ENCODE measurements around the gene CCSER2. TPM values are rescaled to one million over a fixed set of nuclear protein-coding genes. Genes with fewer than 3 reads are reported as not detected.
A peak's percentile ranks its signal among the peaks of the same experiment; 100 is the strongest.

CCSER2 gene
- total and polyA plus RNA-seq, 4 donors, result 9.4 to 83.5 (median 32.5) TPM

DNA sequence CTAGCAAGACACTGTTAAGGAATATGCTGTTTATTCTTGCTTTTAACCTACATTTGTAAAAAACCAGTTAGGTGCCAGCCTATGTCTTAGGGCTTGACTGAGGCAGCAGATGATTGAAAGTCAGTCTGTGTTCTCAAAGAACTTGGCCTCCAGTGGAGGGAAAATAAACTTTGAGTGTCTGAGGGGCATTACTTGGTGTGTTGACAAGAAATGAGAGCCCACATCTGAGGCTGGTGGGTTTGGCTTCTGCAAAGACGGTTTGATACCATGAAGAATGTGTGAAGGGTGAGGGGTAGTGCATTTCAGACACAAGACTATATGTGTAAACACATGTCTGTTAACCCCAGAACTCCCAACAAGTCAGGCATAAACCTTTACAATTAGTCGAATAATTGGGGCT is 28.5 kb downstream of the CCSER2 start:
- Histone ChIP-seq H3K4me3 (no peak overlapping the region), H3K27me3 (ENCODE audit: control insufficient read depth in 3 of 3, insufficient read depth in 3 of 3, low read length in 2 of 3) (no peaks in the 10 kb centered on the region), H3K9me3 (ENCODE audit: control insufficient read depth in 4 of 4, insufficient read depth in 3 of 4, low read length in 3 of 4) (no peaks in the 10 kb centered on the region), H3K27ac (ENCODE audit: low read depth in 1 of 2, low read length in 1 of 2) (no peak overlapping the region), H3K9ac (ENCODE audit: insufficient read depth in 1 of 2, low read length in 2 of 2) (no peak overlapping the region), H3K4me1 (ENCODE audit: control insufficient read depth in 5 of 5, insufficient read depth in 5 of 5, low read length in 5 of 5) (peaks cover 3 to 19% (median 9%) of the 10 kb centered on the region in 5 donors), H3K36me3 (ENCODE audit: control insufficient read depth in 4 of 4, insufficient read depth in 4 of 4, low read length in 4 of 4) (peaks cover 0 to 3% (median 0%) of the 10 kb centered on the region in 4 donors)
- ATAC-seq (ENCODE audit: insufficient read depth, low FRiP score), result no peak
- WGBS, 2 donors, result 84 to 95% methylated on average over 2 of the region's 2 CpGs
- DNase-seq, result no peak
- TF ChIP-seq, protein P1, sequence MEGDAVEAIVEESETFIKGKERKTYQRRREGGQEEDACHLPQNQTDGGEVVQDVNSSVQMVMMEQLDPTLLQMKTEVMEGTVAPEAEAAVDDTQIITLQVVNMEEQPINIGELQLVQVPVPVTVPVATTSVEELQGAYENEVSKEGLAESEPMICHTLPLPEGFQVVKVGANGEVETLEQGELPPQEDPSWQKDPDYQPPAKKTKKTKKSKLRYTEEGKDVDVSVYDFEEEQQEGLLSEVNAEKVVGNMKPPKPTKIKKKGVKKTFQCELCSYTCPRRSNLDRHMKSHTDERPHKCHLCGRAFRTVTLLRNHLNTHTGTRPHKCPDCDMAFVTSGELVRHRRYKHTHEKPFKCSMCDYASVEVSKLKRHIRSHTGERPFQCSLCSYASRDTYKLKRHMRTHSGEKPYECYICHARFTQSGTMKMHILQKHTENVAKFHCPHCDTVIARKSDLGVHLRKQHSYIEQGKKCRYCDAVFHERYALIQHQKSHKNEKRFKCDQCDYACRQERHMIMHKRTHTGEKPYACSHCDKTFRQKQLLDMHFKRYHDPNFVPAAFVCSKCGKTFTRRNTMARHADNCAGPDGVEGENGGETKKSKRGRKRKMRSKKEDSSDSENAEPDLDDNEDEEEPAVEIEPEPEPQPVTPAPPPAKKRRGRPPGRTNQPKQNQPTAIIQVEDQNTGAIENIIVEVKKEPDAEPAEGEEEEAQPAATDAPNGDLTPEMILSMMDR (IDR thresholded peaks at IDR 0.05; ENCODE audit: control extremely low read depth, extremely low read depth), result no peak

DNA sequence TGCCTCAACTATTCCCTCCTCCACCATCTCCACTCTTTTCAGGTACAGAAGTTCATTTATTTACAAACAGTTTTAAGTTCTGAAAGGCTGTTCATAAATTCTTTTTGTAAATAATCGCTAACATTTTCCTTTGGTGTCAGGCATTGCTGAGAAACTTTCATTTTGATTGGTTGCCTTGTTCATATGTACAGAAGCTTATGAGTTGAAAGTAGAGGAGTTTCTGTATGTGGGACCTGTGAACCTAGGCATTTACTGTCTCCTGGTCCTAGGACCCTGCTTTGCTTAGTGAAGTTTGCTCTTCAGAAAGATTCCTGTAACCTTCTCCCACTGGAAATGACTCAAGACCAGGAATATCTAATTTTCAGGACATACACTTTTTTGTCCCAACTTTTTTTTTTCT is 30.4 kb downstream of the CCSER2 start:
- Histone ChIP-seq H3K4me3 (no peak overlapping the region), H3K27ac (ENCODE audit: low read depth in 1 of 2, low read length in 1 of 2) (no peak overlapping the region), H3K9ac (ENCODE audit: insufficient read depth in 1 of 2, low read length in 2 of 2) (no peak overlapping the region), H3K4me1 (ENCODE audit: control insufficient read depth in 5 of 5, insufficient read depth in 5 of 5, low read length in 5 of 5) (peaks cover 2 to 19% (median 9%) of the 10 kb centered on the region in 5 donors), H3K36me3 (ENCODE audit: control insufficient read depth in 4 of 4, insufficient read depth in 4 of 4, low read length in 4 of 4) (peaks cover 0 to 3% (median 0%) of the 10 kb centered on the region in 4 donors), H3K9me3 (ENCODE audit: control insufficient read depth in 4 of 4, insufficient read depth in 3 of 4, low read length in 3 of 4) (no peaks in the 10 kb centered on the region), H3K27me3 (ENCODE audit: control insufficient read depth in 3 of 3, insufficient read depth in 3 of 3, low read length in 2 of 3) (no peaks in the 10 kb centered on the region)
- DNase-seq (no peak), ATAC-seq (ENCODE audit: insufficient read depth, low FRiP score) (no peak)
- WGBS, 2 donors, result 75 to 86% methylated on average over 1 of the region's 1 CpG
- TF ChIP-seq, protein P1 (IDR thresholded peaks at IDR 0.05; ENCODE audit: control extremely low read depth, extremely low read depth), result no peak

DNA sequence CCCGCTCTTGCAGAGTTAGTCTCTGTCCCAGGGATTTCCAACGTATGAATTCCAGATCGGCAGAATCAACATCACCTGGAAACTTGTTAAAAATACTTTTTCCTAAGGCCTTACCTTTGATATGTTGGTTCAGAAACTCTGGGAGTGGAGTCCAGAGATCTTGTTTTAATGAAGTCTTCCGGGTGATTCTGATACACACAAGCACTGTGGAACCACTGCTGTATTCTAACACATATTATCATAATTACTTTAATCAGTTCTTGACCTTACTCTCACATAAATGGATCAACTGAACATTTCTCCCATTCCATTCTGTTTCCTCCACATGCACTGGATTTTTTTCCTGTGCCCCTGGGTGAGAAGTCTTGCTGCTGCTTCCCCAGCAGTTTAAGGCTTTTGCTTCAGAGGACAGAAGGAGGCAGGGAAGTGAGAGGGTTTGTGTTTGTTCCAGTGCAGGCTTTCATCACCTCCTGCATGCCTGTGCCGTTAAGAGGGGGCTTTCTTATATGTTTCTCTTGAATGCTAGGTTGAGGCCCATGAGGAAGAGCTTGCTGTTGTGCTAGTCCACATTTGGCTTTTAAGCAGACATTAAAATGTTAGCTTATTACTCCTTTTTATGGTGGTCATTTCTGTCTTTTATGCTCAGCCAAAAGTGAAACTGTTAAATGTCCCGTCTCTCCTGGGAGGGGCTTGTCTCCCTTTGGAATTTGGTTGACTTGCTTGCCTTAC is 32.4 kb downstream of the CCSER2 start:
- TF ChIP-seq, protein P1 (IDR thresholded peaks at IDR 0.05; ENCODE audit: control extremely low read depth, extremely low read depth), result no peak
- ATAC-seq (ENCODE audit: insufficient read depth, low FRiP score) (no peak), DNase-seq (peak in 2 of 3 donors; percentile 27 to 37)
- Histone ChIP-seq H3K9me3 (ENCODE audit: control insufficient read depth in 4 of 4, insufficient read depth in 3 of 4, low read length in 3 of 4) (no peaks in the 10 kb centered on the region), H3K27ac (ENCODE audit: low read depth in 1 of 2, low read length in 1 of 2) (peak overlapping the region in 1 of 2 donors; percentile 69), H3K9ac (ENCODE audit: insufficient read depth in 1 of 2, low read length in 2 of 2) (peak overlapping the region; percentile 39 to 77), H3K4me3 (no peak overlapping the region), H3K27me3 (ENCODE audit: control insufficient read depth in 3 of 3, insufficient read depth in 3 of 3, low read length in 2 of 3) (no peaks in the 10 kb centered on the region), H3K36me3 (ENCODE audit: control insufficient read depth in 4 of 4, insufficient read depth in 4 of 4, low read length in 4 of 4) (no peaks in the 10 kb centered on the region), H3K4me1 (ENCODE audit: control insufficient read depth in 5 of 5, insufficient read depth in 5 of 5, low read length in 5 of 5) (peaks cover 2 to 25% (median 9%) of the 10 kb centered on the region in 5 donors)
- 39 to 51% methylated on average over 6 of the region's 6 CpGs for WGBS, 2 donors
